Measurements from ENCODE around the gene GGCX. TPM values are rescaled to one million over a fixed set of nuclear protein-coding genes. Genes with fewer than 3 reads are reported as not detected.

Gene GGCX
- total and polyA plus RNA-seq, 2 of the 13 experiments (the other 11 are each of a cell fraction or from before 2014, with no cell fraction given), result 72.5 to 103 TPM

- TF ChIP-seq ZNF567 (CRISPR knock-in tag; IDR thresholded peaks at IDR 0.05; ENCODE audit: borderline replicate concordance) (peak; percentile 22; the same call in 1 of the 2 replicates), ZNF362 (CRISPR knock-in tag; IDR thresholded peaks at IDR 0.05; ENCODE audit: borderline replicate concordance) (peak; percentile 34; the same call in 1 of the 2 replicates), SP1 (IDR thresholded peaks at IDR 0.05) (no peak), SP1 (CRISPR knock-in tag; IDR thresholded peaks at IDR 0.05) (0 out of 2 replicates have a peak, but pooled peaks have one; percentile 29), ZBTB38 (CRISPR knock-in tag; IDR thresholded peaks at IDR 0.05) (0 out of 2 replicates have a peak, but pooled peaks have one; percentile 13), ZFY (CRISPR knock-in tag; IDR thresholded peaks at IDR 0.05) (peak; percentile 55; the same call in 1 of the 2 replicates), ZSCAN21 (CRISPR knock-in tag; IDR thresholded peaks at IDR 0.05; ENCODE audit: borderline replicate concordance) (no peak; the same call in 1 of the 2 replicates), NFAT5 (CRISPR knock-in tag; IDR thresholded peaks at IDR 0.05) (peak; percentile 0; the same call in 1 of the 2 replicates), NR0B2 (CRISPR knock-in tag; IDR thresholded peaks at IDR 0.05) (no peak), ZEB1 (IDR thresholded peaks at IDR 0.05; ENCODE audit: insufficient replicate concordance, low read depth) (peak; percentile 42), FOXO1 (CRISPR knock-in tag; IDR thresholded peaks at IDR 0.05) (peak; percentile 81), PBX2 (CRISPR knock-in tag; IDR thresholded peaks at IDR 0.05) (peak; percentile 28; the same call in 1 of the 2 replicates), ZNF574 (CRISPR knock-in tag; IDR thresholded peaks at IDR 0.05) (0 out of 2 replicates have a peak, but pooled peaks have one; percentile 8), ZSCAN20 (CRISPR knock-in tag; IDR thresholded peaks at IDR 0.05; ENCODE audit: borderline replicate concordance) (no peak; the same call in 1 of the 2 replicates), ZZZ3 (CRISPR knock-in tag; IDR thresholded peaks at IDR 0.05; ENCODE audit: borderline replicate concordance) (0 out of 2 replicates have a peak, but pooled peaks have one; percentile 90), SALL1 (CRISPR knock-in tag; IDR thresholded peaks at IDR 0.05) (peak; percentile 79), ZNF792 (CRISPR knock-in tag; IDR thresholded peaks at IDR 0.05) (peak; percentile 96)
Measured at GRCh38 chr2:85584857-85585780, 23.8 kb upstream of the GGCX start (continued).

All from HepG2 (cell line).